Measurements from ENCODE around the gene OR2F2. TPM values are rescaled to one million over a fixed set of nuclear protein-coding genes. Genes with fewer than 3 reads are reported as not detected.

The OR2F2 gene
- total RNA-seq, 2 experiments from 2014 or later, result not detected

DNA sequence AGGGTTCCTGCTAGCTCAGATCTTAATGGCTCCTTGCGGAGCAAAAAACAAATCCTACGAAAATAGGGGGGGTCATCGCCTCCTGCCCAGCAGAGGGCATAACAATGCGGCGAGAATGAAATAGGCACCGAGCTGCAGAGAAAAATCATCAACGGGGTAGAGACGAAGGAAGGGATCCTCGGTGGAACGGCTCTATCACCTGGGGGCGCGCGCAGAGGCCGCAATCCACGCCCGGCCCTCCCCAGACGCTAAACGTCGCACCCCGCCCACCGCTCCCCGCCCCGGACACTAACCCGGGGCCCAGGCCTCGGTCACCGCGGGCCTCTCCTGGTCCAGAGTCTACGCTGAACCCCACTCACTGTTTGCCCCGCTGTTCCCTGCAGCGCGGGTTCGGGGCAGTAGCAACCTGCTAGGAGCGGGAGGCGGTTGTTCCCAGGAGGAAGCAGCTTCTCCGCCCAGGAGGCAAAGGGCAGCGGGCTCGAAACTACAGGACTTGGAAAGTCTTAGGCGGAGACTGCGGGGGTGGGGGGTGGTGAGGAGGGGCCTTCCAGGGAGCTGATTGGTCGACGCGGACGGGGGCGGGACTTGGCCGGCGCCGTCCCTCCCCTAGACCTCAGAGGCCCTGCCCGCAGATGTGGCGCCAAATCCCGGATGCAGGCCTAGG, 33.2 kb upstream of the OR2F2 start, which contains the start of gene TCAF1:
TCAF1 (minus strand) TSS at position 509 of the 664 bp plus-strand sequence. CDS start 25,568 bp downstream, outside the sequence.
- Mint-ChIP-seq H3K4me3 (peak within 1 kb of the TSS; percentile 92), H3K9me3 (no peaks in the 10 kb centered on the region), H3K36me3 (ENCODE audit: low read depth) (no peaks in the 10 kb centered on the region), H3K27me3 (no peaks in the 10 kb centered on the region), H3K27ac (peak within 1 kb of the TSS; percentile 73), H3K4me1 (peaks cover 25% of the 10 kb centered on the region)
- peak; percentile 90 for DNase-seq
- CTCF ChIA-PET, result interaction anchor here (0.6 to 3.7 kb wide), 14 partner anchors 10 to 490 kb away, joined by 3 to 55 read pairs (median 4); no protein-coding TSS in a partner anchor
- POLR2A ChIA-PET, result interaction anchor here (0.5 to 2.1 kb wide), 4 partner anchors 9 to 934 kb away, joined by 3 to 22 read pairs (median 6); partner anchors contain the start of gene TPK1

DNA sequence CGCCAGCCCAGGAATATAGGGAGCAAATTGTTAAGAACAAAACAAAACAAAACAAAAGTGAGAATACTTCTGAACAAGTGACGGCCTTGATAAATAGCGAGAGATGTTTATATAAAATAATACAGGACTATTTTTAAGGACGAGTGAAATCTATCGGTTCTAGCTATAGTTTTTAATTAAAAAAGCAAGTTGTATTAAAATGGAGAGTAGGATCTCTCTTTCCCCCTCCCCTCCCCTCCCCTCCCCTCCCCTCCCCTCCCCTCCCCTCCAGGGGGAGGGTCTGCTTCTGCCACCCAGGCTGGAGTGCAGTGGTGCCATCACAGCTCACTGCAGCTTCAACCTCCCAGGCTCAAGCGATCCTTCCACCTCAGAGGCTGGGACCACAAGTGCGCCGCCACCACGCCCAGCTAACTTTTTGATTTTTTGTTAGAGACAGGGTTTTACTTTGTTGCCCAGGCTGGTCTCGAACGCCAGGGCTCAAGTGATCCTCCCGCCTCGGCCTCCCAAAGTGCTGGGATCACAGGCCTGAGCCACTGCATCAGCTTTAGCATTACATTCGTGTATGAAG, 32.6 kb upstream of the OR2F2 start:
- ChIA-PET CTCF (interaction anchor here (0.8 to 3.7 kb wide), 11 partner anchors 9 to 490 kb away, joined by 3 to 55 read pairs (median 8); no protein-coding TSS in a partner anchor), POLR2A (interaction anchor here (1.4 to 2.1 kb wide), 3 partner anchors 9 to 933 kb away, joined by 4 to 22 read pairs (median 8); partner anchors contain the start of gene TPK1)
- Mint-ChIP-seq H3K36me3 (ENCODE audit: low read depth) (no peaks in the 10 kb centered on the region), H3K4me3 (peak overlapping the region; percentile 92), H3K4me1 (peaks cover 25% of the 10 kb centered on the region), H3K27ac (peak overlapping the region; percentile 73), H3K27me3 (peaks cover 2% of the 10 kb centered on the region), H3K9me3 (no peaks in the 10 kb centered on the region)
- no peak for DNase-seq

DNA sequence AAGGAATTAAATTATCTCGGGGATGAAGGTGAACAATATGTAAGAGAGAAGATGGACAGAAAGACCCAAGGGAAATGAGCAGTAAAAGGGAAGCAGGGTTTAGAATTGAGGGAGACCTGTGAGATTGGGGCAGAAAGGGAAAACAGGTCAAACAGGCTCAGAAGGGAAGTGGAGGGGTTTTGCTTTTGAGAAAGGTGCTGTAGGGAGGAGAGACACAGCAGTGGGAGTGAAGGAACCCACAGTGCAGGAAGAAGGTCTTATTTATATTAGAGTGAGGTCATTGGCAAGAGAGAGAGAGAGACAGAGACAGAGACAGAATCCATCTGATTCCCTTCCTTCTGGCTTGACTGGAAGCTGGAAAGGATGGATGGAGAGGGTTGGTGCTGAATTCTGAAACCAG, 29.5 kb upstream of the OR2F2 start:
- Mint-ChIP-seq H3K4me3 (no peak overlapping the region), H3K36me3 (ENCODE audit: low read depth) (no peaks in the 10 kb centered on the region), H3K9me3 (no peaks in the 10 kb centered on the region), H3K27ac (no peak overlapping the region), H3K4me1 (peaks cover 14% of the 10 kb centered on the region), H3K27me3 (peaks cover 7% of the 10 kb centered on the region)
- no peak for DNase-seq
- ChIA-PET POLR2A (no interaction called here), CTCF (no interaction called here)

DNA sequence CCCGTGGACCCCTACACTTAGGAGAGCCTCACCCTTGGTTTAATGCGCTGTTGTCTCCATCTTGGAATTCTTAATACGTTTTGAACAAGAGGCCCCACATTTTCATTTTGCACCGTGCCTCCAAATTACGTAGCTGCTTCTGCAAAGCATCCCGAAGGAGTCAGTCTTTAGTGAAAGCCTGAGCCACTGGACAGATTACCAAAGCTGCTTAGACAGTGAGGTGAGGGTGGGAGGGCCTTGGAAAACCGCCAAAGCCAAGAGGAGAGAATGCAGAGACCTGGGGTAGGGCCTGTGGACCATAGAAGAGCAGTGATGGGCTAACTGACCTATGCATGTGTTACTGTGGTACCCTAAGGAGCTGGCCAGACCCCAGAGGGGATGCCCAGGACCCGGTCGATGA, 28.9 kb upstream of the OR2F2 start:
- no peak for DNase-seq
- H3K4me3 Mint-ChIP-seq, result no peak overlapping the region
- peaks cover 7% of the 10 kb centered on the region for H3K4me1 Mint-ChIP-seq
- no peaks in the 10 kb centered on the region for H3K36me3 Mint-ChIP-seq (ENCODE audit: low read depth)
- ChIA-PET POLR2A (no interaction called here), CTCF (no interaction called here)
- peaks cover 7% of the 10 kb centered on the region for H3K27me3 Mint-ChIP-seq
- no peaks in the 10 kb centered on the region for H3K9me3 Mint-ChIP-seq
- no peak overlapping the region for H3K27ac Mint-ChIP-seq

DNA sequence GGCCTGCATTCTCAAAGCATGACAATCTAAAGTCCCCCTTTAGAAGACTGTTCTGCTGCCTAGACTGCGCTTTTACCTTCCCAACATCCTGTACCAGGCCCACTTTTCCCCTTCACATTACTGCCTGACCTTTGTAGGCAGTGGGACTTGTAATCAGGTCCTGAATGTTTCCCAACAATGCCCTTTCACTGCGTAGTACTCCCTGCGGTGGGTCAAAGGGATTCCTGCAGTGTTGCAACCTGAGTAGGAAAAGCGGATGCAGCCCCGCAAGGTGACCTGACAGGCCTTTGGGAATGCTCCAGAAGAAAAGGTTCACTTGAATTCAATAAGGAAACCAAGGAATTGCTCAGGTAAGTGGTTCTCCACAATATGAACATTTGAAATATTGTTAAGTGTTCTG, 28.1 kb upstream of the OR2F2 start:
- Mint-ChIP-seq H3K9me3 (no peaks in the 10 kb centered on the region), H3K27me3 (peaks cover 8% of the 10 kb centered on the region), H3K4me1 (peaks cover 2% of the 10 kb centered on the region), H3K27ac (no peak overlapping the region), H3K36me3 (ENCODE audit: low read depth) (no peaks in the 10 kb centered on the region), H3K4me3 (no peak overlapping the region)
- CTCF ChIA-PET, result no interaction called here
- POLR2A ChIA-PET, result no interaction called here
- no peak for DNase-seq

DNA sequence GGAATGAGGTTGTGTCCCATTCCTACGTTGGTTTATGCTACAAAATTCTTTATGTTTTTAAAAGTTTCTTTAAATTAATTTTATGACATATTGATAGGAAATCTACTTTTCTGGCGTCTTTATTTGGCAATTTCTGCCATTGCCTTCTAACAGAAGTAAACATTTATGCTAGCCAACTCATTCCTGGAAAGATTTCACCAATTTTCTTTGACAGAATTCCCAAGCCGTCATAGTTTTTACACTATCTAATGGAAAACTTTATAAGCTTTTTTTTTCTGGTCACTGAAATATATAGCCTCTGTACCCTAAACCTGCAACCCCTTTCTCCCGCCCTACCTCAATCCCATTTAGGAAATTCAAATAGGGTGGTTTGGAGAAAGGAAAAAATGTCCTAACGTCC, 26.9 kb upstream of the OR2F2 start:
- ChIA-PET POLR2A (no interaction called here), CTCF (no interaction called here)
- peaks cover 8% of the 10 kb centered on the region for H3K27me3 Mint-ChIP-seq

DNA sequence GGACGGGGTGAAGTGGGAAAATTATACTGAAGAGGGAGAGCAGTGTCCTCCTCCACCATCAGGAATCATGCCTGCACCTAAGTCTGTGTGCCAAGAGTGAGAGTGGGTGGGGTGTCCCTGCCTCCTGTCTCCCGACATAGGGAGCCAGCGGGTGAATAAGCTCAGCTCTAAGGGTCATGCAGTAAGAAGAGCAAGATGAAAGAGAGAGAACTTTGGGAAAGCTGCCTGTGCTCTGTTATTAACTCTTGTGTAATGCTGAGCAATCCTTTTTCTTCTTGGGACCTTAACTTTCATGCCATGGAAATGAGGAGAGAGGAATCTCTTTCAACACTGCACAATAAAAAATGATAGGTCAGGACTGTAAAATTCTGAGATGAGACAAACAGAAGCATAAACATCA, 25.2 kb upstream of the OR2F2 start:
- H3K36me3 Mint-ChIP-seq (ENCODE audit: low read depth), result no peaks in the 10 kb centered on the region
- DNase-seq, result no peak
- no peaks in the 10 kb centered on the region for H3K4me1 Mint-ChIP-seq
- no peak overlapping the region for H3K4me3 Mint-ChIP-seq
- no peak overlapping the region for H3K27ac Mint-ChIP-seq
- CTCF ChIA-PET, result interaction anchor here (3.3 kb wide), 1 partner anchor 8 kb away, joined by 20 read pairs; the partner anchor contains the start of gene TCAF1
- H3K9me3 Mint-ChIP-seq, result no peaks in the 10 kb centered on the region
- peaks cover 8% of the 10 kb centered on the region for H3K27me3 Mint-ChIP-seq
- POLR2A ChIA-PET, result no interaction called here

More for the DNA sequence above, 26.9 kb upstream of the OR2F2 start:
- no peak for DNase-seq
- Mint-ChIP-seq H3K27ac (no peak overlapping the region), H3K4me1 (no peaks in the 10 kb centered on the region), H3K9me3 (no peaks in the 10 kb centered on the region), H3K4me3 (no peak overlapping the region), H3K36me3 (ENCODE audit: low read depth) (no peaks in the 10 kb centered on the region)

DNA sequence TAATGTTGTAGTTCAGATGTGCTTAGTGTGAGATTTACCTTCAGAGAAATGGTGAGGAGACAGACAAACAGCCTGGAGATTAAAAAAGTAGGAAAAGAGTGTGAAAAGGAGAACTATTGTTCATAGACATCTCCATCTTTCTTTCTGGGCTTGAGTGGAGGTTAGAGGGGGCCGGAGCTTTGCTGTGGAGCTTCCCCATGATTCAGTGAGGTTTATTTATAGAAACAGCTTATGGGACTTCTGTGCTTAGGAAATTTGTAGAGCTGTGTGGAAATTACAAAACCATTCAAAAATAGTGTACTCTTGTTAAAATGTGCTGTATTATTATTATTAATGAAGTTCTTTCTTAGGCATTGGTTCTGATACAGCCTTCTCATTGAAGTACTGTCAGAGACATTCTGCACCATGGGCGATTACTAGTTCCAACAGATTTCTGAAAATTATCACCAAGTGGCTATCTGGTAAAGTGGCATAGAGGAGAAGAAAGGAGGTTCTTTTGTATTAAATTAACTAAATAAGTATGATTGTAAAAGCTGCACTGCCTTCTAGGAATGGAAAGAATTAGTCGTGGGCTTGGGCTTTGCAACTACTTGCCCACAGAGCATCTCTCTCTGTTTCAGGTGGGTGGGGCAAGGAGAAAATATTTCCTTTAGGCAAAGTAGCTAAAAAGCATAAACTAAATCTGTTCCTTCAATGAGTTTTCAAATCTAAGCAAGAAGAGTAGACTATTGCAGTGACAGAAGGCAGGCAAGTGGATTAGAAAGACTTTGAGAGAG, 24.4 kb upstream of the OR2F2 start:
- ChIA-PET CTCF (interaction anchor here (3.3 kb wide), 1 partner anchor 9 kb away, joined by 20 read pairs; the partner anchor contains the start of gene TCAF1), POLR2A (interaction anchor here (1.7 kb wide), 1 partner anchor 9 kb away, joined by 8 read pairs; the partner anchor contains the start of gene TCAF1)
- Mint-ChIP-seq H3K4me3 (no peak overlapping the region), H3K4me1 (no peaks in the 10 kb centered on the region), H3K27me3 (peaks cover 10% of the 10 kb centered on the region), H3K27ac (no peak overlapping the region), H3K9me3 (no peaks in the 10 kb centered on the region), H3K36me3 (ENCODE audit: low read depth) (no peaks in the 10 kb centered on the region)
- no peak for DNase-seq

DNA sequence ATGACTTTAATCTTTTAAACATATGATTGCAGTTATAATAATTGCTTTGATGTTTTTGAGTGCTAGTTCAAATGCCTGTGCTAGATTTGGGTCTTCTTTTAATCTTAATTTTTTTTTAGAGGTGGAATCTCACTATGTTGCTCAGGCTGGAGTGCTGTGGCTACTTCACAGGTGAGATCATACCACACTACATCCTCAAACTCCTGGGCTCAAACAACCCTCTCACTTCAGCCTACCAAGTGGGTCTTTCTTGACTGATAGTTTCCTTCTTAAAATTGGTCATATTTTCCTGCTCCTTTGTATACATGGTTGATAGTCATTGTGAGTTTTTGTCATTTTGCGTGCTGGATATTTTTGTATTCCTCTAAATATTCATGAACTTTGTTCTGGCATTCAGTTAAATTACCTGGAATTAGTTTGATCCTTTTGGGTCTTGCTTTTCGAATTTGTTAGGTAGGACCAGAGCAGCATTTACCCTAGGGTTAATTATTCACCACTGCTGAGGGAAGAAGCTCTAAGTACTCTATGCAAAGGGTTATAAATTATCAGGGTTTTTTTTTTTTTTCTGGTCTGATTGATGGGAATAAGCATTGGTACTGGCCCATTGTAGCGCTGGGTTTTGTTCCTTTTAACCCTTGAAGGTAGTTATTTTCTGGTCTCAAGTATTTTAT, 21.0 kb upstream of the OR2F2 start:
- ChIA-PET POLR2A (no interaction called here), CTCF (no interaction called here)
- DNase-seq, result no peak
- Mint-ChIP-seq H3K27ac (no peak overlapping the region), H3K36me3 (ENCODE audit: low read depth) (no peaks in the 10 kb centered on the region), H3K4me1 (no peaks in the 10 kb centered on the region), H3K9me3 (no peaks in the 10 kb centered on the region), H3K27me3 (peaks cover 22% of the 10 kb centered on the region), H3K4me3 (no peak overlapping the region)

DNA sequence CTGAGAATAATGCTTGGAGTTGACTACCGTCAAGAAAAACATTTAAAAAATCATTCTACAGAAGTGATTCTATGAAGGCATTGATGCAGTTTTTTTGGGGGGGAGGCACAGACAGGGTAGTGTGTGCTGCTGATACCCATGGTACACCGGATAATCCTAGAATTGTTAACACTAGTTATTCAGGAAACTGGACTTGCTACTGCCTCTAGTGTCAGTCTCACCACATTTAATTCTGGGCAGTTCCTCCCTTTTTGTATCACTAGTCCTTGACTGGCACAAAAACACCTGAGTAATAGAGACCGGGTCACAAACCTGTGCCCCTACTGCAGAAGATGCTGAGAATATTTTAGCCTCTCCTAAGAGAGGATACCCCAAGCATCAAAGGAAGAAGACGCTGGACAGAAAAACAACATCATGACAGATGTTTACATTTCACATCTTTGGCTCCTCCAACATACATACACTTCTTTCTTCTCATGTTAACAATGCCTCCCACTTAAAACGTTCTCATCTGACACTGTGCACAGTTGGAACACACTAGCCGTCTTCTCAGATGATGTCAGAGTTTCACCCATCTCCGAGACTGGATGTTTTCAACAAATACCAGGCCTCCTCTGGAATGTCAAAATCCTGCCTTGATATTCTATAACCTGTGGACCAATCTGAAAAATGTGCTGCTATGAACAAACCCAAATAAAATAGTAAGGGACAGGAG, 19.9 kb upstream of the OR2F2 start:
- DNase-seq, result no peak
- peaks cover 25% of the 10 kb centered on the region for H3K27me3 Mint-ChIP-seq
- CTCF ChIA-PET, result no interaction called here
- POLR2A ChIA-PET, result no interaction called here
- no peak overlapping the region for H3K27ac Mint-ChIP-seq
- no peaks in the 10 kb centered on the region for H3K9me3 Mint-ChIP-seq
- H3K4me1 Mint-ChIP-seq, result no peaks in the 10 kb centered on the region
- no peak overlapping the region for H3K4me3 Mint-ChIP-seq
- no peaks in the 10 kb centered on the region for H3K36me3 Mint-ChIP-seq (ENCODE audit: low read depth)

DNA sequence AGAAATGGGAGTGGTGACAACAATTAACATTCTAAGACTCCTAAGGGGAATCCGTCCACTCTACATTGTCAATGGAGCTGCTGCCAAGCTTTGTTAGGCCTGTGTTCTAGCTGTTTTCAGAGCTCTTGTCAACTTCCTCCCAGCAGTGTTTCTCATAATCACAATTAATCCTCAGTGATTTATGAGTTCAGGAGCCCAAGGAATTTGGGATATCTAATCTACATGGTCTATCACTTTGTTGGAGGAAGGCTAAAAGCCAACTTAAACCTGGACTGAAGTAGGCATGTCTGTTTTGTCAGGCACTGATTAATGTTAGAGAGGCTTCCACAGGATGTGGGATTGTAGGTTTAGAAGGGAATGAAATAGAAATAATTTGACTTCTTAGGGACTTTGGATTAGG, 10.2 kb upstream of the OR2F2 start:
- Mint-ChIP-seq H3K27me3 (peaks cover 15% of the 10 kb centered on the region), H3K9me3 (no peaks in the 10 kb centered on the region), H3K4me1 (peaks cover 9% of the 10 kb centered on the region), H3K4me3 (no peak overlapping the region), H3K36me3 (ENCODE audit: low read depth) (no peaks in the 10 kb centered on the region), H3K27ac (no peak overlapping the region)
- no peak for DNase-seq
- POLR2A ChIA-PET, result no interaction called here
- CTCF ChIA-PET, result interaction anchor here (0.7 kb wide), 1 partner anchor 24 kb away, joined by 3 read pairs; no protein-coding TSS in a partner anchor

DNA sequence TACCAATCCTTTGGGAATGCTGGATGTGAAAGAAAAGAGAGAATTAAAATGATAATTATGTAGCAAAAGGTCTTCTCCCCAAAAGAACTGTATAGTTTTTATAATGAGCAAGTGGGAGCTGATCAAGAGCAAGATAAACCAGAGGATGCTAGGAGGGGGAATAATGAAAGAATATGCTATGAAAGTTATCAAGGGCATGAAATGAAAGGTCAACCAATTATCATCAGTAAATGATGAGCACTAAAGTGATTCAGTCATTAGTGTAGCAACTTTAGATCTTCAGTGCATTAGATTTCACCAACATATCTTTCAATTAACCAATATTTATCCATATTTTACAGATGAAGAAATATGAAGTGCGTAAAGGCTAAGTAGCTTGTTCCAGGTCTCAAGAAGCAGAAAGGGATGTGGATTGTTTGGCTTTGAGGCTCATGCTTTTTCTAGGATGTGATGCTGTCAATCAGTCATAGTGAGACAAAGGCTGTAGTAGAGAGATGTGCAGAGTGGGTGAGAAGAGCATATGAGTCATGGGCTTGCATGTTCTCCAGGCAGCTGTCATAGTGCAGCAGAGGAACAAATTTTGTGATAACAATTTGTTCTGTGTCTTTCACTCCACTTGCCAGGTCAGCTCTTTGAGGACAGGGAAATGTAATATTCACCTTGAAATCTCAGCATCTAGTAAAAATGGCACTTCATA, 5.7 kb upstream of the OR2F2 start:
- H3K4me1 Mint-ChIP-seq, result peaks cover 26% of the 10 kb centered on the region
- H3K27ac Mint-ChIP-seq, result no peak overlapping the region
- H3K27me3 Mint-ChIP-seq, result no peaks in the 10 kb centered on the region
- no peak for DNase-seq
- ChIA-PET POLR2A (no interaction called here), CTCF (interaction anchor here (1.5 kb wide), 1 partner anchor 27 kb away, joined by 5 read pairs; the partner anchor contains the start of gene TCAF1)
- no peaks in the 10 kb centered on the region for H3K9me3 Mint-ChIP-seq
- no peak overlapping the region for H3K4me3 Mint-ChIP-seq
- H3K36me3 Mint-ChIP-seq (ENCODE audit: low read depth), result no peaks in the 10 kb centered on the region

Data from activated CD4-positive, alpha-beta memory T cell treated with anti-CD3 and anti-CD28 coated beads, Interleukin-2, amount 10 ng/mL, durations not matched to agents 7 days and 5 days (primary cell).